Activated T-helper 2 cell treated with anti-CD3 and anti-CD28 coated beads, Interferon-gamma antibody, Interleukin-2, Interleukin-4, amounts not matched to agents 10 μg/mL and 5 μg/mL and 100 μg/mL, durations not matched to agents 14 hours and 24 hours and 36 hours (primary cell): ENCODE results near the gene CEMP1. TPM values are rescaled to one million over a fixed set of nuclear protein-coding genes. Genes with fewer than 3 reads are reported as not detected.

Source experiments
- total RNA-seq: library from RNA; stranded (reverse); gene quantifications from 2 replicates; pipeline ENCODE4 v1.2.3, GENCODE V29; 2022

The CEMP1 gene
- total RNA-seq, 1 donor from 2014 or later = not detected

Other genes starting within 250 kb of the CEMP1 start
- gene ABCA3, start 190.7 kb downstream of the CEMP1 start, total RNA-seq = 11.1 and 12.5 TPM in 2 replicates
- 48.4 and 48.9 TPM in 2 replicates for gene CCNF, start 102.0 kb downstream of the CEMP1 start, total RNA-seq
- 31.8 and 34.6 TPM in 2 replicates for gene TEDC2, start 71.3 kb downstream of the CEMP1 start, total RNA-seq
- 0.28 TPM in 1 of 2 replicates, not detected in the other for gene NTN3, start 60.1 kb downstream of the CEMP1 start, total RNA-seq
- gene TBC1D24, start 56.3 kb downstream of the CEMP1 start, total RNA-seq = 19.6 and 21.4 TPM in 2 replicates
- 114 and 119 TPM in 2 replicates for gene ATP6V0C, start 17.5 kb downstream of the CEMP1 start, total RNA-seq
- gene AMDHD2, start 11.0 kb downstream of the CEMP1 start, total RNA-seq = 29.3 and 30.1 TPM in 2 replicates
- gene PDPK1, start 6.6 kb upstream of the CEMP1 start, total RNA-seq = 45.7 and 48.5 TPM in 2 replicates
- 65.5 and 68.5 TPM in 2 replicates for gene KCTD5, start 151.1 kb upstream of the CEMP1 start, total RNA-seq
- gene PRSS27, start 188.8 kb upstream of the CEMP1 start, total RNA-seq = 1.8 and 2.1 TPM in 2 replicates
- 694 and 701 TPM in 2 replicates for gene SRRM2, start 221.2 kb upstream of the CEMP1 start, total RNA-seq
- gene ELOB, start 245.9 kb upstream of the CEMP1 start, total RNA-seq = 242 and 252 TPM in 2 replicates